K562 (cell line): ENCODE results near the gene KRTAP5-1.

Experiments
- CHD2 ChIP-seq: IDR thresholded peaks from 2 replicates; pipeline ENCODE4 v1.6.1; 2011; ENCODE audit warnings: low read depth, low read length
- EZH2 ChIP-seq: IDR thresholded peaks from 2 replicates; pipeline ENCODE4 v1.6.1; 2012; ENCODE audit warnings: low read depth, mild to moderate bottlenecking, inconsistent platforms, low read length, borderline replicate concordance
- POLR2A ChIP-seq: fragments of 450-650 bp; conservative IDR thresholded peaks from 2 replicates; pipeline ENCODE4 v1.6.1; 2016
- POLR2AphosphoS5 ChIP-seq: IDR thresholded peaks from 2 replicates; pipeline ENCODE4 v1.6.1; 2011; ENCODE audit warnings: mild to moderate bottlenecking, low read depth, low read length, moderate library complexity; ENCODE audit not compliant: control insufficient read depth, insufficient read depth
- PTRF ChIP-seq: fragments of 450-650 bp; IDR thresholded peaks from 2 replicates; pipeline ENCODE4 v1.6.1; 2016; ENCODE audit warnings: mild to moderate bottlenecking, missing genetic modification characterization, missing compliant biosample characterization
- TAF9B ChIP-seq: fragments of 450-650 bp; IDR thresholded peaks from 2 replicates; pipeline ENCODE4 v1.6.1; 2018; ENCODE audit warnings: mild to moderate bottlenecking; ENCODE audit not compliant: partially characterized antibody
- YY1 ChIP-seq, 3 experiments: IDR thresholded peaks; 2 replicates each; pipeline ENCODE4 v1.6.1; 2011; ENCODE audit warnings: low read length in 2 of 3, mild to moderate bottlenecking in 2 of 3, moderate library complexity in 2 of 3, borderline replicate concordance in 1 of 3, control low read depth in 1 of 3, low read depth in 1 of 3; ENCODE audit not compliant: insufficient read depth in 3 of 3, insufficient replicate concordance in 2 of 3, control insufficient read depth in 1 of 3, insufficient read length in 1 of 3; ENCODE audit errors: extremely low read depth in 1 of 3
- ZKSCAN1 ChIP-seq: fragments of 150-350 bp; IDR thresholded peaks from 2 replicates; pipeline ENCODE4 v1.6.1; 2016; ENCODE audit warnings: low read depth, low read length
- ZNF134 ChIP-seq: fragments of 250-450 bp; sonication (Bioruptor Pico); conservative IDR thresholded peaks from 2 replicates; pipeline ENCODE4 v1.4.0; 2020
- ZNF184 ChIP-seq: sonication (generic); formaldehyde crosslinking; IDR thresholded peaks from 2 replicates; pipeline ENCODE4 v1.5.0; 2020; ENCODE audit warnings: missing genetic modification reagents
- ZNF699 ChIP-seq: fragments of 250-450 bp; sonication (Bioruptor Pico); IDR thresholded peaks from 2 replicates; pipeline ENCODE4 v1.8.0; 2021; ENCODE audit warnings: mild to moderate bottlenecking, moderate library complexity; ENCODE audit not compliant: insufficient replicate concordance
- TF ChIP-seq, protein P1 (sequence below), 2 experiments: fragments of 450-650 bp; formaldehyde crosslinking in 1 of 2; IDR thresholded peaks; 2 replicates each; pipeline versions ENCODE4 v1.4.0 to v1.6.1; 2014 to 2020; ENCODE audit warnings: mild to moderate bottlenecking in 2 of 2, borderline replicate concordance in 1 of 2, low read depth in 1 of 2
- TF ChIP-seq, protein P2 (sequence below): sonication (generic); formaldehyde crosslinking; IDR thresholded peaks from 2 replicates; pipeline ENCODE4 v1.8.0; 2023; ENCODE audit warnings: mild to moderate bottlenecking, missing genetic modification reagents

DNA sequence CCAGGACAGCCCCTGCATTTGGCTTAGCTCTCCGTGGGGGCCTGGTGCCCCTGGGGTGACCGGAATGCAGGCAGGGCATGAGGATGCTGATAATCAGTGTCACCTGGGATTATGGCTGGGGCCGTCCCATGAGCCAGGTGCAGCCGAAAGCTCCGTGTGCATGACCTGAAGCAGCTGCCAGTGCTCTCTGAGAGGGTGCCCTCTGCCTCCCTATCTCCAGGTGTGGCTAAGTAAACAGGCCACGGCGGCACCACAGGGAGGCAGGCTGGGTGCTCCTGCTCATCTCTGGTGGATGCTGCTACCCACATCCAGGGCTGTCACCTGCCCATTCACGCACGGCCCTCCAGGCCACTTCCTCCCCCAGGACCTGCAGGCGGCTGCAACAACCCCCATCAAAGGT, 42.8 kb downstream of the KRTAP5-1 start:
- TF ChIP-seq ZKSCAN1 (no peak), YY1 (IDR thresholded peaks at IDR 0.05; ENCODE audit: borderline replicate concordance in 1 of 3, control insufficient read depth in 1 of 3, extremely low read depth in 1 of 3, insufficient read depth in 3 of 3, insufficient read length in 1 of 3, insufficient replicate concordance in 2 of 3, low read depth in 1 of 3, low read length in 2 of 3) (no peak), PTRF (tag) (no peak), TAF9B (no peak), EZH2 (no peak), POLR2AphosphoS5 (no peak), CHD2 (no peak), POLR2A (no peak), ZNF184 (no peak), ZNF134 (CRISPR knock-in tag) (no peak), ZNF699 (CRISPR knock-in tag) (no peak)
- TF ChIP-seq, protein P1, sequence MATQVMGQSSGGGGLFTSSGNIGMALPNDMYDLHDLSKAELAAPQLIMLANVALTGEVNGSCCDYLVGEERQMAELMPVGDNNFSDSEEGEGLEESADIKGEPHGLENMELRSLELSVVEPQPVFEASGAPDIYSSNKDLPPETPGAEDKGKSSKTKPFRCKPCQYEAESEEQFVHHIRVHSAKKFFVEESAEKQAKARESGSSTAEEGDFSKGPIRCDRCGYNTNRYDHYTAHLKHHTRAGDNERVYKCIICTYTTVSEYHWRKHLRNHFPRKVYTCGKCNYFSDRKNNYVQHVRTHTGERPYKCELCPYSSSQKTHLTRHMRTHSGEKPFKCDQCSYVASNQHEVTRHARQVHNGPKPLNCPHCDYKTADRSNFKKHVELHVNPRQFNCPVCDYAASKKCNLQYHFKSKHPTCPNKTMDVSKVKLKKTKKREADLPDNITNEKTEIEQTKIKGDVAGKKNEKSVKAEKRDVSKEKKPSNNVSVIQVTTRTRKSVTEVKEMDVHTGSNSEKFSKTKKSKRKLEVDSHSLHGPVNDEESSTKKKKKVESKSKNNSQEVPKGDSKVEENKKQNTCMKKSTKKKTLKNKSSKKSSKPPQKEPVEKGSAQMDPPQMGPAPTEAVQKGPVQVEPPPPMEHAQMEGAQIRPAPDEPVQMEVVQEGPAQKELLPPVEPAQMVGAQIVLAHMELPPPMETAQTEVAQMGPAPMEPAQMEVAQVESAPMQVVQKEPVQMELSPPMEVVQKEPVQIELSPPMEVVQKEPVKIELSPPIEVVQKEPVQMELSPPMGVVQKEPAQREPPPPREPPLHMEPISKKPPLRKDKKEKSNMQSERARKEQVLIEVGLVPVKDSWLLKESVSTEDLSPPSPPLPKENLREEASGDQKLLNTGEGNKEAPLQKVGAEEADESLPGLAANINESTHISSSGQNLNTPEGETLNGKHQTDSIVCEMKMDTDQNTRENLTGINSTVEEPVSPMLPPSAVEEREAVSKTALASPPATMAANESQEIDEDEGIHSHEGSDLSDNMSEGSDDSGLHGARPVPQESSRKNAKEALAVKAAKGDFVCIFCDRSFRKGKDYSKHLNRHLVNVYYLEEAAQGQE (IDR thresholded peaks at IDR 0.05; ENCODE audit: borderline replicate concordance), result no peak
- TF ChIP-seq, protein P1 (CRISPR knock-in tag; IDR thresholded peaks at IDR 0.05; ENCODE audit: low read depth), result no peak
- TF ChIP-seq, protein P2, sequence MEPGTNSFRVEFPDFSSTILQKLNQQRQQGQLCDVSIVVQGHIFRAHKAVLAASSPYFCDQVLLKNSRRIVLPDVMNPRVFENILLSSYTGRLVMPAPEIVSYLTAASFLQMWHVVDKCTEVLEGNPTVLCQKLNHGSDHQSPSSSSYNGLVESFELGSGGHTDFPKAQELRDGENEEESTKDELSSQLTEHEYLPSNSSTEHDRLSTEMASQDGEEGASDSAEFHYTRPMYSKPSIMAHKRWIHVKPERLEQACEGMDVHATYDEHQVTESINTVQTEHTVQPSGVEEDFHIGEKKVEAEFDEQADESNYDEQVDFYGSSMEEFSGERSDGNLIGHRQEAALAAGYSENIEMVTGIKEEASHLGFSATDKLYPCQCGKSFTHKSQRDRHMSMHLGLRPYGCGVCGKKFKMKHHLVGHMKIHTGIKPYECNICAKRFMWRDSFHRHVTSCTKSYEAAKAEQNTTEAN, result no peak
